ENCODE measurements around the gene SMTNL2.

The SMTNL2 gene

DNA sequence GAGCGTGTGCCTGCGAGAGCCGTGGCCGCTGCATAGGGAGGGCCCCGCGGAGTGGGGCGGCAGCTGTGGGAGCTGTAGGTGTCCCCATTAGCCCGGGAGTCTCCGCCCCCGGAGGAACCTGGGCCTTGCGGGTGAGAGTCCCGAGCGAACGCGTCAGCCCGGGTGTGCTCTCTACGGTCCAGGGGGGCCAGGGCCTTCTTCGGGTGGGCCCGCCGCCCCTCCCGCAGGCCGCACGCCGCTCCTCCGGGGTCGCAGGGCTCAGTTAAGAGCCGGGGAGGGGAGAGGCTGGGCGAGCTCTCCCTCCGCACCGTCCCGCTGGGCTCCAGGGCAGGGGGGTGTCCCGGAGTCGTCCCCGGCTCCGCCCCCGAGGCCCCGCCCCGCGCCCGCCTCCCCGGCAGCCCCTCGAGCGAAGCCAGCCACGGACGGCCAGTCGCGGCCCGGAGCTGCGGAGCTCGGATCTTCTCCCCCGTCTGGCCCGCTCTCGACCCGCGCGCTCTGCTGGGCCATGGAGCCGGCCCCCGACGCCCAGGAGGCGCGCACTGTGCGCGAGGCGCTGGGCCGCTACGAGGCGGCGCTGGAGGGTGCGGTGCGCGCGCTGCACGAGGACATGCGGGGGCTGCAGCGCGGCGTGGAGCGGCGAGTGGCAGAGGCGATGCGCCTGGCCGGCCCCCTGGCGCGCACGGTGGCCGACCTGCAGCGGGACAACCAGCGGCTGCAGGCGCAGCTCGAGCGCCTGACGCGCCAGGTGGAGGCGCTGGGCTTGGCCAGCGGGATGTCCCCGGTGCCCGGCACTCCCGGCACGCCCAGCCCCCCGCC, at the start of gene SMTNL2:
Gene SMTNL2, plus strand, starts transcription at position 429 of the 816 bp plus-strand sequence. Its CDS starts 77 bp downstream, at position 506.
- intact Hi-C loops (cut with micrococcal nuclease) = no loop called here
- Mint-ChIP-seq H3K4me3 (no peak within 1 kb of the TSS), H3K27ac (no peak within 1 kb of the TSS), H3K27me3 (peaks cover 87% of the 10 kb centered on the region), H3K36me3 (ENCODE audit: low read depth) (no peaks in the 10 kb centered on the region), H3K9me3 (no peaks in the 10 kb centered on the region), H3K4me1 (ENCODE audit: low read depth) (no peaks in the 10 kb centered on the region)

- H3K4me1 Mint-ChIP-seq (ENCODE audit: low read depth) = peaks cover 30% of the 10 kb centered on the region
- intact Hi-C loops (cut with micrococcal nuclease) = no loop called here
- H3K27me3 Mint-ChIP-seq = peaks cover 43% of the 10 kb centered on the region
- no peak overlapping the region for H3K27ac Mint-ChIP-seq
- H3K4me3 Mint-ChIP-seq = no peak overlapping the region
- H3K9me3 Mint-ChIP-seq = no peaks in the 10 kb centered on the region
- H3K36me3 Mint-ChIP-seq (ENCODE audit: low read depth) = peaks cover 28% of the 10 kb centered on the region
These were observed 49.2 kb upstream of the SMTNL2 start for GRCh38 chr17:4534928-4535666.

DNA sequence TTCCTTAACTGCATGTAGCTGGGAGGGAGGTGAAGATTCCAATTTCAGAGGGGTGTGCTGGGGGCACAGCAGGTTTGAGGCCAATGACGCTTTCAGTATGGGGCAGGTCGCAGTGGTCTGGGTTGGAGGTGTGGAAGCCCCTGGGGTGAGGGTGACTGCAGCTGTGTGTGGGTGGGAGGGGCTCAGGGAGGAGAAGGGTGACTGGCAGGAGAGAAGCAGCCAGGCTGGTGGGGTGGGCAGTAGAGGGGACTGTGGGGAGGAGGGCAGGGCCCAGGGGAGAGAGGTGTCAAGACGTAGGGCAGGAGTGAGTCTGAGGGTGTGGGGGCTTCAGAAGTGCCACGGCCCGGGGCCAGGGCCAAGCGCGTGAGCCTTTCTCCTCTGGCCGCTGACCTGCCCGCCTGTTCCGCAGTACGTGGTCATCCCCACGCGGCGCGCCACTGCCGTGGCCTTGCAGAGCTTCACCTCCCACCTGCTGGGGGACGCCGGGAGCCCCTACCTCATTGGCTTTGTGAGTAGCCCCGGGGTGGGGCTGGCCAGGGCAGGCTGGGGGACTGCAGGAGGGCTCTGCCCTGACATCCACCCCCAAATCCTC, 48.6 kb upstream of the SMTNL2 start:
- no peak overlapping the region for H3K27ac Mint-ChIP-seq
- H3K27me3 Mint-ChIP-seq = peaks cover 39% of the 10 kb centered on the region
- no peak overlapping the region for H3K4me3 Mint-ChIP-seq
- no peaks in the 10 kb centered on the region for H3K9me3 Mint-ChIP-seq
- H3K36me3 Mint-ChIP-seq (ENCODE audit: low read depth) = peaks cover 34% of the 10 kb centered on the region
- intact Hi-C loops (cut with micrococcal nuclease) = no loop called here
- peaks cover 30% of the 10 kb centered on the region for H3K4me1 Mint-ChIP-seq (ENCODE audit: low read depth)

DNA sequence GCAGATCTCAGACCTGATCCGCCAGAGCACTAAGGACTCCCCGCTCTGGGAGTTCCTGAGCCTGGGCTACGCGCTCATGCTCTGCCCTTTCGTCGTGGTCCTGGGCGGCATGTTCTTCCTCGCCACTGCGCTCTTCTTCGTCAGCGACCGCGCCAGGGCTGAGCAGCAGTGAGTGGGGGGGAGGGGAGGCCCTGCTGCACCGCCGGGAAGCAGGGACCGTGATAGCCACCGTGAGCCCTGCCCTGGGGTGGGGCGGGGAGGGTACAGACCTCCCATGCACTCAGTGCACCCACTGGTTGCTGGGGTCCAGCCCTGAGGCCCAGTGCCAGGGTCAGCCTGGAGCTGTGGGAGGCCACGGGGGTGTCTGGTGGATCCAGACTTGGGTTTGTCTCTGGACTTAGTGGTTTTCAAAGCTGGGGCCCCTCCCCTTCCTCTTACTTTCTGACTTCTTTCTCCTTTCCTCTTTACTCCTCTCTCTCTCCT, 48.0 kb upstream of the SMTNL2 start:
- Mint-ChIP-seq H3K27ac (peak overlapping the region; percentile 44), H3K36me3 (ENCODE audit: low read depth) (peaks cover 40% of the 10 kb centered on the region), H3K9me3 (no peaks in the 10 kb centered on the region), H3K27me3 (peaks cover 35% of the 10 kb centered on the region), H3K4me3 (peak overlapping the region; percentile 37), H3K4me1 (ENCODE audit: low read depth) (peaks cover 30% of the 10 kb centered on the region)
- intact Hi-C loops (cut with micrococcal nuclease) = no loop called here

DNA sequence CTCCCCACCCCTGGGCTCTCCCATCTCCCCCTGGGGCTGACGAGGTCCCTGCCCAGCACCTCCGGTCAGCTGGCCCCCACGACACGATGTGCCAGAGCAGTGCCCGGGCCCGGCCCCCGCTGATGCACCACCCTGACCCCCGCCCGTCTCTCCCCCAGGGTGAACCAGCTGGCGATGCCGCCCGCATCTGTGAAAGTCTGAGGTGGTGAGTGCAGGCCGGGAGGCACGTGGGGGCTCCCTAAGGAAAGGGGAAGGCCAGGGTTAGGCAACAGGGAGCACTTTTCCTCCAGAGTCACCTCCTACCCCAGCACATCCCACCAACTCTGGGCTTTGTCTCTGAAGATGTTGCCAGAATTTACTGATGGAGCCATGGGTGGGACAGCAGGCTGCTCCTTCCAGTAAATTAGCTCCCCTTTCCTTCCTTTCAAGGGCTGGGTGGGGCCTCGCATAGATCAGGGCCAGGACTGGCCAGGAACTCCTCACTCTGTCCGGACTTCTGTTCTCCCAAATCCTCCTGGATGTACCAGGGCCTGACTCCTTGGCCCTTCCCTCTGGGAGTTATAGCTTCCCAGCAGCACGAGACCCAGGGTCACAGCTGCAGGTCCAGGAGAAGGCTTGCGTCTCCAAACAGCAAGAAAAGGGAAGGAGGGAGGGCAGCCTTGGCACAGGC, 47.5 kb upstream of the SMTNL2 start:
- Mint-ChIP-seq H3K27me3 (peaks cover 33% of the 10 kb centered on the region), H3K9me3 (no peaks in the 10 kb centered on the region), H3K36me3 (ENCODE audit: low read depth) (peaks cover 46% of the 10 kb centered on the region), H3K4me1 (ENCODE audit: low read depth) (peaks cover 28% of the 10 kb centered on the region), H3K27ac (peak overlapping the region; percentile 44), H3K4me3 (peak overlapping the region; percentile 37)
- intact Hi-C loops (cut with micrococcal nuclease) = no loop called here

DNA sequence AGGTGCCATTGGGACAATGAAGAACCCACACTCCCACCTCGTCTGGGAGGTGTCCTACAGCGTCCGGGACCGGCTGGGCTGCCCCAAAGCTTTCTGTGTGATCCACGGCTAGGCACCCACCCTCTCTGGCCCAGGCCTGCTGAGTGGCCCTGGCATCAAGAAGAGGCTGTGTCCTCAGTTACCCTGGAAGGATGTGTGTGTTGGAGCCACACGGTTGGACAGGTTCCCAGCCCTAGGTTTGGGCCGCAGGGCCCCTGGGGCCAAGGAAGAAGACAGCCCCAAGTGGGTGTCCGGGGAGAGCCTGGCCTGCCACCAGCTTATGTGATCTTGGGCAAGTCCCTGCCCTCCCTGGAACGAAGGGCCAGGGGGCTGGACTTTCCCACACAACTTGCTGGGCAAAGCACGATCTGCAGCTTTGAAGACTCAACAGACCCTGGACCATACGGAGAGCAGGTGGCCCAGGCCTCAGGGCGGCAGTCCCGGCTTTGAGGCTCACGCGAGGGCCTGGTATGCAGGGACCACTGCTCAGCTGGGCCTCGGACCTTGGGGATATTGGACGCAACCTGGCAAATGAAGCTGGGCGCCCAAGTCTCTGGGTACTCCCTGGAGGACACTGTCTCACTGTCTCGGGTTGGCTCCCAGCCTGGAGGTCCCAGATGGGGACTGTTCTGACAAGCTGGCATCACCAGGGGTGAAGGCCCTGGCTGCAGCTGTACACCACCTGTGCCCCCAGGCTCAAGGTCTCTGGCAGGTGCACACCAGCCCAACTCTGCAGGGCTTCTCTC, 46.7 kb upstream of the SMTNL2 start:
- intact Hi-C loops (cut with micrococcal nuclease) = no loop called here

GRCh38 chr17:4538236-4539002, 45.9 kb upstream of the SMTNL2 start:
- Mint-ChIP-seq H3K27ac (no peak overlapping the region), H3K4me3 (no peak overlapping the region)
- intact Hi-C loops (cut with micrococcal nuclease) = no loop called here

More for the DNA sequence above, 46.7 kb upstream of the SMTNL2 start:
- Mint-ChIP-seq H3K4me1 (ENCODE audit: low read depth) (peaks cover 24% of the 10 kb centered on the region), H3K9me3 (no peaks in the 10 kb centered on the region), H3K27me3 (peaks cover 28% of the 10 kb centered on the region), H3K4me3 (no peak overlapping the region), H3K36me3 (ENCODE audit: low read depth) (peaks cover 53% of the 10 kb centered on the region), H3K27ac (peak overlapping the region; percentile 44)

DNA sequence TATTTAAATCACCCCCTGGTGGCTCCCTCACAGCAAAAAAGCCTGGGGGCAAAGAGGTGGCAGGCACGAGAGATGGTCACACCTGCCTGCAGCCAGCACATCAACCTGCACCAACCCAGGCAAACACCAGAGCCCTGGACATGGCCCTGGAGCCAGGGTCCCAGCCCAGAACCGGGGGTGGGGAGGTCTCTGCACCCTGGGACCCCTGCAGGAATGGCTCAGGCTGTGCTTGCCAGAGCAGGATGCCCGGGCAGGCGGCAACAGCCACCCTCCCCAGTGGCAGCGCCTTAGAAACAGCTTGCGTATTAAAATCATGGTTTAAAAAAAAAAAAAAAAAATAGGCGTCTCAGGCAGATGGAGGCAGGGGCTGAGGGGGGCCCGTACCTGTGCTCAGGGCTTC, 45.3 kb upstream of the SMTNL2 start:
- Mint-ChIP-seq H3K4me1 (ENCODE audit: low read depth) (peaks cover 22% of the 10 kb centered on the region), H3K4me3 (no peak overlapping the region), H3K36me3 (ENCODE audit: low read depth) (peaks cover 67% of the 10 kb centered on the region), H3K27me3 (peaks cover 16% of the 10 kb centered on the region), H3K9me3 (no peaks in the 10 kb centered on the region), H3K27ac (no peak overlapping the region)
- intact Hi-C loops (cut with micrococcal nuclease) = no loop called here

More at GRCh38 chr17:4538236-4539002, 45.9 kb upstream of the SMTNL2 start:
- Mint-ChIP-seq H3K27me3 (peaks cover 22% of the 10 kb centered on the region), H3K4me1 (ENCODE audit: low read depth) (peaks cover 24% of the 10 kb centered on the region), H3K9me3 (no peaks in the 10 kb centered on the region), H3K36me3 (ENCODE audit: low read depth) (peaks cover 61% of the 10 kb centered on the region)

- Mint-ChIP-seq H3K36me3 (ENCODE audit: low read depth) (peaks cover 74% of the 10 kb centered on the region), H3K4me3 (no peak overlapping the region), H3K9me3 (no peaks in the 10 kb centered on the region), H3K4me1 (ENCODE audit: low read depth) (peaks cover 17% of the 10 kb centered on the region), H3K27ac (no peak overlapping the region), H3K27me3 (peaks cover 10% of the 10 kb centered on the region)
- intact Hi-C loops (cut with micrococcal nuclease) = no loop called here
These were observed 44.6 kb upstream of the SMTNL2 start for GRCh38 chr17:4539576-4540223.

DNA sequence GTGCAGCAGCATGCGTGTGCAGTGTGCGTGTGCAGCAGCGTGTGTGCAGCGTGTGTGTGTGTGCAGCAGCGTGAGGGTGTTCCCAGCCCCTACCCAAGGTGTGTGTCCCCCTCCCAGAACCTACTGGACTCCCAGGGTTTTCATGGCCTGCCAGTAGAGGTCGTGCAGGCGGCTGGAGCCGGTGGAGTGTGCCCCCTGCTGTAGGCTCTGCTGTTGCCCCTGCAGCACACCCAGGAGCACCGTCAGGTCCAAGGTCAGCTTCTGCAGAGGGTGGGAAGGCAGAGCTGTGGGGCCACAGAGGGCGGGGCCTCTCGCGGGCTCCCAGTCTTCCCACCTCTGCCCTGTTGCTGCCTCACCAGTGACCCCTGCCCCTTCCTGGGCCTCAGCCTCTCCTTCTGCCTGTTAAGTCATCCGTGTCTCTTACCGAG, 44.1 kb upstream of the SMTNL2 start:
- peaks cover 7% of the 10 kb centered on the region for H3K27me3 Mint-ChIP-seq
- H3K27ac Mint-ChIP-seq = no peak overlapping the region
- H3K36me3 Mint-ChIP-seq (ENCODE audit: low read depth) = peaks cover 79% of the 10 kb centered on the region
- H3K9me3 Mint-ChIP-seq = no peaks in the 10 kb centered on the region
- intact Hi-C loops (cut with micrococcal nuclease) = no loop called here
- no peak overlapping the region for H3K4me3 Mint-ChIP-seq
- H3K4me1 Mint-ChIP-seq (ENCODE audit: low read depth) = peaks cover 17% of the 10 kb centered on the region

DNA sequence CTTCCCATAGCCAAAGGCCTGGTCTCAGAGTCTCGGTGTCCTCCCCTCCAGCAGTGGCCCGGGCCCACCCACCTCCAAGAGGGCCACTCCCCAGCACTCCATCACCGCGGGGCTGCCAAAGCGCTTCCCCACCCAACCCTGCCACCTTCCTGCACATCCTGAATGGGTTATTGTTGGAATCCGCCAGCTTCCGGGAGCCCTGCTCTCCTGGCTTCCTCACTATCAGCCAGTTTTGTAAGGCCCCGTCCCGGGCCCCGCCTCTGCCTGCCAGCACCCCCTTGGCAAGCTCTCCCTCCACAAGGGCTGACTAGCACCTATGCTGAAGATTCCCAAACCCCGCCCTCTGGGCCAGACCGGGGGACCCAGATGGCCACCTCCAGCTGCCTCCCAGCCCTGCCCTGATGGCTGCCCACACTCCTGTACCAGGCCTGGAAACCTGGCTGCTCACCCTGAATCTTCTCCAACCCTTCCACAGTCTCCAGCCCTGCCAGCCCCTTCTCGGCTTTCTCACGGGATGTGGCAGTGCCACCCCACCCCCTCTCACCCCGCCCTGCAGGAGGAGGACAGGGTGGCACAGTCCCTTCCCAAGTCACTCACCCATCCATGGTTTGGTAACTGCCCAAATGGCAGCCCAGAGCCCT, 43.5 kb upstream of the SMTNL2 start:
- H3K4me1 Mint-ChIP-seq (ENCODE audit: low read depth) = peaks cover 17% of the 10 kb centered on the region
- no peak overlapping the region for H3K27ac Mint-ChIP-seq
- no peak overlapping the region for H3K4me3 Mint-ChIP-seq
- intact Hi-C loops (cut with micrococcal nuclease) = no loop called here
- no peaks in the 10 kb centered on the region for H3K9me3 Mint-ChIP-seq
- peaks cover 1% of the 10 kb centered on the region for H3K27me3 Mint-ChIP-seq
- peaks cover 85% of the 10 kb centered on the region for H3K36me3 Mint-ChIP-seq (ENCODE audit: low read depth)
